HG02943 (cell line): ENCODE measurements around the gene TAS2R3.
"Not testable (repeated sequence)": the region's sequence is repeated elsewhere in the genome, so short reads cannot be mapped to it uniquely, and the experiment has no call there.

Source experiments
- ATAC-seq: cut with Tn5 transposase; IDR thresholded peaks from one replicate; pipeline ENCODE4 v1.9.1; 2021; ENCODE audit warnings: mild to moderate bottlenecking, low read depth, moderate library complexity; ENCODE audit not compliant: unreplicated experiment

TAS2R3 gene, protein sequence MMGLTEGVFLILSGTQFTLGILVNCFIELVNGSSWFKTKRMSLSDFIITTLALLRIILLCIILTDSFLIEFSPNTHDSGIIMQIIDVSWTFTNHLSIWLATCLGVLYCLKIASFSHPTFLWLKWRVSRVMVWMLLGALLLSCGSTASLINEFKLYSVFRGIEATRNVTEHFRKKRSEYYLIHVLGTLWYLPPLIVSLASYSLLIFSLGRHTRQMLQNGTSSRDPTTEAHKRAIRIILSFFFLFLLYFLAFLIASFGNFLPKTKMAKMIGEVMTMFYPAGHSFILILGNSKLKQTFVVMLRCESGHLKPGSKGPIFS

GRCh38 chr7:141763797-141764196 is at the start of gene TAS2R3:
Gene TAS2R3 (plus strand): TSS chr7:141764097. CDS start chr7:141764159, 62 bp downstream.
- ATAC-seq = no peak

- ATAC-seq = no peak
These were observed 49.3 kb upstream of the TAS2R3 start for GRCh38 chr7:141714571-141714970.

DNA sequence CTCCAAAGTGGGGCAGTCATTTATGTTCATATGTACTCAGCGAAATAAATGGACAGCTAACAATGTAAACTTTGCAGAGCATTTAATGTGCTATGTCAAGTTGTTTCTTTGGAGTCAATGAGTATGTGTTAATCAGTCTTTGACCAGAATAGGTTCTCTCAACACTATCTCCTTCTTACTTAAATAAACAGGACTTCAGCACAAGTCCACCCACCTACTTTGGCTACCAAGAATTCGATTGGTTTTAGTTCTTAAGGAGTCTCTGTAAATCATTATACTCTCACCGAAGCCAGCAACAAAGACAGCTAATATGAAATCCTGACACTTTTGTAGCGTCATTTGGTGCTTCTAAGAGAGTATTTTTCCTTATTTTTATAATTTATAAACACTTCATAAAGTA is 48.9 kb upstream of the TAS2R3 start:
- ATAC-seq = no peak

GRCh38 chr7:141715794-141716689 is 47.9 kb upstream of the TAS2R3 start:
- no peak for ATAC-seq

GRCh38 chr7:141717450-141717849 is 46.4 kb upstream of the TAS2R3 start:
- ATAC-seq = no peak

GRCh38 chr7:141722529-141722928 is 41.4 kb upstream of the TAS2R3 start:
- ATAC-seq = no peak

GRCh38 chr7:141729020-141729419 is 34.9 kb upstream of the TAS2R3 start:
- no peak for ATAC-seq

DNA sequence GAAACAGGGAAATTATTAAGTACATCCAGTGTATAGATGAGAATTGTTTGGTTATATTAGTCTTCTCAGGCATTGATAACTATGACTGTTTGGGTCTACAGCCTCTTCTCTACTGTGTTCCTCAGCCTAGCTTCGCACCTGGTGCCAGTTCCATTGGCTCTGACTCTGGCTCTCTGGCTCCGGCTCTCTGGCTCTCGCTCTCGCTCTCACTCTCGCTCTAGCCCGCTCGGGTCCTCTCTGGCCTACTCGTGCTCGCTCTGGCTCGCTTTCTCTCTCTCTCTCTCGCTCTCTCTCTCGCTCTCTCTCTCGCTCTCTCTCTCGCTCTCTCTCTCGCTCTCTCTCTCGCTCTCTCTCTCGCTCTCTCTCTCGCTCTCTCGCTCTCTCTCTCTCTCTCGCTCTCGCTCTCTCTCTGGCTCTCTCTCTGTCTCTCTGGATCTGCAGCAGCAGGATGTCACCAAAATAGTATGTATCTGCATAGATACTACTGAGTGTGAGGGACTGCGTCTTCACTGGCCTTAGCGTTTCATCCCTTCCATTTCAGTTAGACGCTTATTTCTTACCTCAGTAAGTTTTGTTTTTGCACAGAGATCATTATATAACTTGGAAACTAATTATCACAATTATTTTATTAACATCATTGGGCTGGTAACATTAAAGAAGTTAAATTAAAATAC is 32.3 kb upstream of the TAS2R3 start:
- ATAC-seq = no peak

DNA sequence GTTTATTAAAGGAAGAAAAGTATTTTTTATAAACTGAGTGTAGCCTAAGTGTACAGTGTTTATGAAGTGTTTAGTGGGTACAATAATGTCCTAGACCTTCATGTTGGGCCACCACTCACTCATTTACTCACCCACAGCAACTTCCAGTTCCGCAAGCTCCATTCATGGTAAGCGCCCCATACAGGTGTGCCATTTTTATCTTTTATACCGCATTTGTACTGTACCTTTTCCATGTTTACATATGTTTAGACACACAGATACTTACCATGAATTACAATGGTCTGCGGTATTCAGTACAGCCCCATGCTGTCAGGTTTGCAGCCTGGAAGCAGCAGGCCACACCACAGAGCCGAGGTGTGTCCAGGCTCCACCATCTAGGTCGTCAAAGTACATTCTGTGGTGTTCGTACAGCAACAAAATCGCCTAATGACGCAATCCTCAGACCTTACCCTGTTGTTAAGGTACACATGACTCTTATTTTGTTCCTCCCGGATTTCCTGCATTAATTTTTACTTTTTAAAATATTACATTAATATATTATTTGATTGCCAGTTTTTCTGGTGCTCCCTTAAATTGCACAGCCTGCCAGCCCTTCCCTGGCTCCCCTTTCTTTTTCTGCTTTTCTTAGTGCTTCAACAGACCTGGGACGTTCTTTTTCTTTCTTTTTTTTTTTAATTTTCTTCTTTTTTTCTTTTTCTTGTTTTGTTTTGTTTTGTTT is 26.6 kb upstream of the TAS2R3 start:
- no peak for ATAC-seq

DNA sequence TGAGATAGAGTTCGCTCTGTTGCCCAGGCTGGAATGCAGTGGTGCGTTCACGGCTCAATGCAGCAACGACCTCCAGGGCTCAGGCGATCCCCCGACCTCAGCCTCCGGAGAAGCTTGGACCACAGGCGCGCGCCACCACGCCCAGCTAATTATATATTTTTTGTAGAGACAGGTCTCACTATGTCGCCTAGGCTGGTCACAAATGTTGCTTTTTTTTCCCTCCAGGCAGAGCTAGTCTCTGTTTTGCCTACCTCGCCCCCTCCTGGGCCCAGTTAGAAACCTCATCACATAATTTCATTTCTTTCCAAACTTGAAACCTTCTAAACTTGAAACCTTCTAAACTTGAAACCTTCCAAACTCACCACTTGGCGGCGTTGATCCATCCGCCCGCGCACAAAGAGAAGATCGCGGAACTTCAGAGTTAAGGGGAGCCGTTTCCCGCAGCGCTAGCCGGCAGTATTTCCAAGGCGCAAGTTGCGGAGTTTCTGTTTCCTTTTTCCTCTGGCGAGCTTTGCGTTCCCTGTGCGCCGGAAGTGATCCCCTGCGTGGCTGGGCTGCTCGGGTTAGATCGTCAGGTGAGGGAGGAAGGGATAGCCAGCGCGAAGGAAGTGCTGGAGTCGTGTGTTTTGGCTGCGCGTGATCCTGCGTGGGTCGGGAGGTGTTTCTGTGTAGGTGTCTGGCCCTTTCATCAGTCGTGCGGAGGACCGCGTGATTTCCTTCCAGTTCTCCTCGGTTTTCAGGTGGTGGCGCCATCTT is 25.9 kb upstream of the TAS2R3 start, which contains the start of gene SSBP1:
TSS of gene SSBP1 (plus strand) at position 523 of the 756 bp plus-strand sequence. CDS start 809 bp downstream, outside the sequence.
- peak; percentile 86 for ATAC-seq

GRCh38 chr7:141738592-141739013 is 25.3 kb upstream of the TAS2R3 start:
- ATAC-seq = peak; percentile 45

- ATAC-seq = no peak
These were observed 24.6 kb upstream of the TAS2R3 start for GRCh38 chr7:141739250-141739649.

DNA sequence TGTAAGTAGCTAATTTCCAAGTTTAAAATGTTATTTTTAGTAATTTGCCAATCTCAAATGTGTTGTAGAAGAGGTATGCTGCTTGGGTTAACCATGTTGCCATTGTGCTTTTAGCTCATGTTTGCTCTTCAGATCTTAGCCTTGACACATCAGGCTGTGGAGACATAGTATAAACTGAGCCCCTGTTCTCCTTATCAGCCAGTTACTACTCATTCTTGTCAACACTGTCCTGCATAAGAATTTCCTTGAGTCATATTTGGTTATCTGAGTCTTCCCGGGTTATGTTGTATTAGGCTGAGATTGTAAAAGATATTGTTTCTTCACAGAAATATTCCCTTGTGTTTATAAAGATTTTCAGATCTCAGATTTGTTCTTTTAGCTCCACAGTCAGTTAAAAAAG is 21.7 kb upstream of the TAS2R3 start:
- no peak for ATAC-seq

GRCh38 chr7:141744131-141744530 is 19.8 kb upstream of the TAS2R3 start:
- ATAC-seq = no peak

DNA sequence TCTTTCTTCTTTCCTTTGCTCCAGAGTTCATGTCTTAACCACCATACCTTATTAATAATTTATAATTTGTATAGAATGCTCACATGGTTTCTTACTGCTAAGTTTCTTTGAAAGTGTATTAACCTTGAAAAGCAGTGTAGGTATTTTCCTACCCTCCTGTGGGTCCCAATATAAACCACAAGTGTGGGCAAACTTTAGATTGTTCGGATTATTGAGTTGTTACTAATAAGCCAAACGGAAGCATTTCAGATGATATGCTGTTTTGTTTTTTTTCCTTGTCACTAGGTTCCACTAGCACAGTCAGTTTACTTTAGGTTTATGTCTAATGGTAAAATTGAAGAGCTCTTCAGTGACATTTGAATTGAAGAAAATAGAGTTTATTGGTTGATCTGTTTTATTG is 15.5 kb upstream of the TAS2R3 start:
- ATAC-seq = no peak

GRCh38 chr7:141751904-141752303 is 12.0 kb upstream of the TAS2R3 start:
- ATAC-seq = not testable (repeated sequence)

- no peak for ATAC-seq
These were observed 11.3 kb upstream of the TAS2R3 start for GRCh38 chr7:141752634-141753033.

DNA sequence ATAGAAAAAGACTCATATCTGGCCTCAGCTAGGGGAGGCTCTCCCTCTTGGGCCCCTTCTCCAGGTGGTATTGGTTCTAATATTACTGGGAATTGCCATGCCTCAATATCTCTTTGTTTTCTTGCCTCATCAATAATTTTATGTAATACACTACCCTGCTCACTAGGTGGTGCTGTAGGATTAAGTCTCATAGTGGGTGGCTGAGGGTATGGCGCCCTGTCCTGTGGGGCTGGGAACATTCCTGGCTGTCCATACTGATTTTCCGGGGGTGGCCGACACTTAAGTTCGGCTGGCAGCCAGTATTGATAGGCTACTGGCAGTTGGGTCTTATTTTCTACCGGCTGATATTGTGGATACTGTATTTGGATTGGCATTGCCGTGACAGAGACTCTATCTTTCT is 9.0 kb upstream of the TAS2R3 start:
- no peak for ATAC-seq

- not testable (repeated sequence) for ATAC-seq
These were observed 6.2 kb downstream of the TAS2R3 start for GRCh38 chr7:141770083-141770583.
